ENCODE results near the gene HJURP.
"Not testable (repeated sequence)": the region's sequence is repeated elsewhere in the genome, so short reads cannot be mapped to it uniquely, and the experiment has no call there.

DNA sequence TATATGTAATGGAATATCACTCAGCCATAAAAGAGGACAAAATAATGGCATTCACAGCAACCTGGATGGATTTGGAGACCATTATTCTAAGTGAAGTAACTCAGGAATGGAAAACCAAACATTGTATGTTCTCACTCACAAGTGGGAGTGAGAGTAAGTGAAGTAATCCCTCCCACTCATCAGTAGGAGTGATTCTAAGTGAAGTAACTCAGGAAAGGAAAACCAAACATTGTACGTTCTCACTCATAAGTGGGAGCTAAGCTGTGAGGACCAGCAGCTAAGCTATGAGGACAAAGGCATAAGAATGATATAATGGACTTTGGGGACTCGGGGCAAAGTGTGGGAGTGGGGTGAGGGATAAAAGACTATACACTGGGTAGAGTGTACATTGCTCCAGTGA is 41.9 kb upstream of the HJURP start:
- TF ChIP-seq POLR2A (IDR thresholded peaks at IDR 0.05): not testable (repeated sequence)
- TF ChIP-seq, protein P1, sequence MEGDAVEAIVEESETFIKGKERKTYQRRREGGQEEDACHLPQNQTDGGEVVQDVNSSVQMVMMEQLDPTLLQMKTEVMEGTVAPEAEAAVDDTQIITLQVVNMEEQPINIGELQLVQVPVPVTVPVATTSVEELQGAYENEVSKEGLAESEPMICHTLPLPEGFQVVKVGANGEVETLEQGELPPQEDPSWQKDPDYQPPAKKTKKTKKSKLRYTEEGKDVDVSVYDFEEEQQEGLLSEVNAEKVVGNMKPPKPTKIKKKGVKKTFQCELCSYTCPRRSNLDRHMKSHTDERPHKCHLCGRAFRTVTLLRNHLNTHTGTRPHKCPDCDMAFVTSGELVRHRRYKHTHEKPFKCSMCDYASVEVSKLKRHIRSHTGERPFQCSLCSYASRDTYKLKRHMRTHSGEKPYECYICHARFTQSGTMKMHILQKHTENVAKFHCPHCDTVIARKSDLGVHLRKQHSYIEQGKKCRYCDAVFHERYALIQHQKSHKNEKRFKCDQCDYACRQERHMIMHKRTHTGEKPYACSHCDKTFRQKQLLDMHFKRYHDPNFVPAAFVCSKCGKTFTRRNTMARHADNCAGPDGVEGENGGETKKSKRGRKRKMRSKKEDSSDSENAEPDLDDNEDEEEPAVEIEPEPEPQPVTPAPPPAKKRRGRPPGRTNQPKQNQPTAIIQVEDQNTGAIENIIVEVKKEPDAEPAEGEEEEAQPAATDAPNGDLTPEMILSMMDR (IDR thresholded peaks at IDR 0.05): not testable (repeated sequence)
